ENCODE measurements around the gene TEKT2. TPM values are rescaled to one million over a fixed set of nuclear protein-coding genes. Genes with fewer than 3 reads are reported as not detected.

The TEKT2 gene
- total RNA-seq, 4 donors from 2014 or later, result 0.24 to 1.1 (median 0.44) TPM; not detected in 1

DNA sequence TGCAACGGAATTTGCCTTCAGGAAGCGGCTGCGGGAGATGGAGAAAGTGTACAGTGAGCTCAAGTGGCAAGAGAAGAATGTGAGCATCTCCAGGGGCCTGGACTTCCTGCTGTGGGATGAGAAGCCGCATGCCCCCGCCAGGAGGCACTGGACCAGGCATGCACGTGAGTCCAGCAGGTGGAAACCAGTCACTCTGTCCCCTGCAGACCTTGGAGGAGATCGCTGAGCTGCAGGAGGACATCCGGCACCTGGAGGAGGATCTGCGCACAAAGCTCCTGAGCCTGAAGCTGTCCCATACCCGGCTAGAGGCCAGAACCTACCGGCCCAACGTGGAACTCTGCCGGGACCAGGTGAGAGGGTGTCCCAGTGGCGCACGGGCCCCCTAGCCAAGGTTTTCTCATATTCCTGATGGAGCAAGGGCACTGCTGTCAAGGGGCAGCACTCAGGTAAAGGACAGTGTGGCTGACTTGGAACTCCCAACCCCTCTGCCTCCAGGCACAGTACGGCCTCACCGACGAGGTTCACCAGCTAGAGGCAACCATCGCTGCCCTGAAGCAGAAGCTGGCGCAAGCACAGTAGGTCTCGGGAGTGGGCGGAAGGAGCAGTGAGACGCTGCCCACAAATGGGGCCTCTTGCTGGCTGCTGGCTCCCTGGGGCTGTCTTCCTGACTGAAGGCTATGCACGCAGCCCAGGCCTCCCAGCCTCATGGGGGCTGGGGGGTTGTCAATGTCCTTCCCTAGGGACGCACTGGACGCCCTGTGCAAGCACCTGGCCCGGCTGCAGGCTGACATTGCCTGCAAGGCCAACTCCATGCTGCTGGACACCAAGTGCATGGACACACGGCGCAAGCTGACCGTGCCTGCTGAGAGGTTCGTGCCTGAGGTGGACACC is 3.6 kb downstream of the TEKT2 start:
- TF ChIP-seq, protein P1, sequence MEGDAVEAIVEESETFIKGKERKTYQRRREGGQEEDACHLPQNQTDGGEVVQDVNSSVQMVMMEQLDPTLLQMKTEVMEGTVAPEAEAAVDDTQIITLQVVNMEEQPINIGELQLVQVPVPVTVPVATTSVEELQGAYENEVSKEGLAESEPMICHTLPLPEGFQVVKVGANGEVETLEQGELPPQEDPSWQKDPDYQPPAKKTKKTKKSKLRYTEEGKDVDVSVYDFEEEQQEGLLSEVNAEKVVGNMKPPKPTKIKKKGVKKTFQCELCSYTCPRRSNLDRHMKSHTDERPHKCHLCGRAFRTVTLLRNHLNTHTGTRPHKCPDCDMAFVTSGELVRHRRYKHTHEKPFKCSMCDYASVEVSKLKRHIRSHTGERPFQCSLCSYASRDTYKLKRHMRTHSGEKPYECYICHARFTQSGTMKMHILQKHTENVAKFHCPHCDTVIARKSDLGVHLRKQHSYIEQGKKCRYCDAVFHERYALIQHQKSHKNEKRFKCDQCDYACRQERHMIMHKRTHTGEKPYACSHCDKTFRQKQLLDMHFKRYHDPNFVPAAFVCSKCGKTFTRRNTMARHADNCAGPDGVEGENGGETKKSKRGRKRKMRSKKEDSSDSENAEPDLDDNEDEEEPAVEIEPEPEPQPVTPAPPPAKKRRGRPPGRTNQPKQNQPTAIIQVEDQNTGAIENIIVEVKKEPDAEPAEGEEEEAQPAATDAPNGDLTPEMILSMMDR (IDR thresholded peaks at IDR 0.05), result no peak
- DNase-seq (ENCODE audit: low spot score) (no peak), ATAC-seq (ENCODE audit: low FRiP score) (no peak)

DNA sequence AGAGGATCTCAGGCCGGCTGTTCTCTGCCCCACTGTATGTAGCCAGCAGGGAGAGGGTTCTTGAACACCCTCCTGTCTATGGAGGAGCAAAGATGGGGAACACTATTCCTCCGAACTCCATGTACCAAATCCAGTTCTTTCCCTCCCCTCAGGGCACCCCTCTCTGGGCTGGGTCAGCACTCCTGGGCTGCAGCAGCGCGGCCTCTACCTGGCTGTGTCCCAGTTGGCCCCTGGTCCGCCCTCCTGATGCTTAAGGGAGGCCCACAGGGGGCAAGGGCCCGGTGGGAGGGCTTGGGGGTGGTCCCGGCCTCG is 4.3 kb downstream of the TEKT2 start:
- ATAC-seq (ENCODE audit: low FRiP score), result no peak
- TF ChIP-seq, protein P1 (IDR thresholded peaks at IDR 0.05), result no peak
- no peak for DNase-seq (ENCODE audit: low spot score)

DNA sequence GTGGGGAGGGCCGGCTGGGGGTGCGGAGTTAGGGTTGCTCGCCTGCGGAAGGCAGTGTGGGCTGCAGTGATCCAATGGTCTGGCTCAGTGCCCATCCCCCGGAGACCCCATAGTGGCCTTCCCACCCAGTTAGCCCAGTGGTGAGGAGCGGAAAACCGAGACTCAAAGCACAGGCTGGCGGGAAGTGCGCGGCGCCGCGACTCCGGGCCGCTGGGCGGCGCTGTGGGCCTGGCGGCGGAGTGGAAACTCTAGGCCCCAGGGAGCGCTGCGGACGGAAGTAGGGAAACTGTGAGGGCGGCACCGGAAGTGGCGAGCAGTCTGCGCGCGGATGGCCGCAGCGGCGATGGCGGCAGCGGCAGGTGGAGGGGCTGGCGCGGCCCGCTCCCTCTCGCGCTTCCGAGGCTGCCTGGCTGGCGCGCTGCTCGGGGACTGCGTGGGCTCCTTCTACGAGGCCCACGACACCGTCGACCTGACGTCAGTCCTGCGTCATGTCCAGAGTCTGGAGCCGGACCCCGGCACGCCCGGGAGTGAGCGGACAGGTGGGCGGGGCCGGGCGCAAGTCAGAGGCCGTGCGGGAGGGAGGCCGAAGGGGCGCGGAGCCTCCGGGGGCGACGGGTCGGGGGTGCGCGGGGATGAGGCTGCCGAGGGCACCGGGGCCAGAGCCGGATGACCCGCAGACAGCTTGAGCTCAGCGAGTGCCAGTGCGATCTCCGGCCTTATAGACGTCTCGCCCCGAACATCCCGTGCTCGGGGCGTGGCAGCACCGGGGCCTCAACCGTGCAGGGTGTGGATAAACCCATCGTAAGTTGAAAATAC is 4.9 kb downstream of the TEKT2 start, which contains the start of gene ADPRS:
Gene ADPRS, plus strand, starts transcription at position 316 of the 816 bp plus-strand sequence. Its CDS starts 13 bp downstream, at position 329.
- ATAC-seq (ENCODE audit: low FRiP score) (peak; percentile 89), DNase-seq (ENCODE audit: low spot score) (peak; percentile 50)
- TF ChIP-seq, protein P1 (IDR thresholded peaks at IDR 0.05), result peak in 2 of 3 donors; percentile 96 to 97

DNA sequence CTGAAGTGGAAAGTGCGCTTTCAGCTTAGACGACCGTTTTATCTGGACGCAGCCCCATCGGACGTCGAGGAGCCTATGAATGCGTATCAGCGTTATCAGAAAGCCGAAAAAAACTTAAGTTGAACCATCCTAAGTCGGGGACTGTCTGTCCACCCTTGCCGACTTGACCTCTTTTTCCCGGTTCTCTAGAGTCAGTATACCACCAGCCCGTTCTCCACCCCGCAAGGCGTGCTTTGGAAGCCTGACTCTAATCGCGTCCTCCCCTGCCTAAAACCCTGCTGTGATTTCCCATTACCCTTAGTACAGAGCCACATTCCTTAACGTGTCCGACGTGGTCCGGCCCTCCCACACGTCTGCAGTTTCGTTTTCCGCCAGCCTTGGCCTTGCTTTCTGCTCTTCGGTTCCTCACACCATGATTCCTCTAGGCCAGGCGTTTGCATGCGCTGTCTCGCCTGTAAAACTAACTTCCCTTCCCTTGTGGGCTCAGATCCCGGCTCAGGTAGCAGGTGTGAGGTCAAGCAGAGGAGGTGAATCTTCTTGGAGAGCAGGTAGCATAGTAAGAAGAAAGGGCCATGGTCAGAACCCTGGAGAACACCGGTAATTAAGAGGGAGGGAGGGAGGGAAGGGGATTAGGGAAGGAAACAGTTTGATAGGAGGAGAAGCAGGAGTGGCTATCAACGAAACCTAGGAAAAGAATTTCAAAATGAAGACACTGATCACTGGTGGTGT is 5.7 kb downstream of the TEKT2 start:
- ATAC-seq (ENCODE audit: low FRiP score) (peak; percentile 22), DNase-seq (ENCODE audit: low spot score) (no peak)
- TF ChIP-seq, protein P1 (IDR thresholded peaks at IDR 0.05), result no peak

DNA sequence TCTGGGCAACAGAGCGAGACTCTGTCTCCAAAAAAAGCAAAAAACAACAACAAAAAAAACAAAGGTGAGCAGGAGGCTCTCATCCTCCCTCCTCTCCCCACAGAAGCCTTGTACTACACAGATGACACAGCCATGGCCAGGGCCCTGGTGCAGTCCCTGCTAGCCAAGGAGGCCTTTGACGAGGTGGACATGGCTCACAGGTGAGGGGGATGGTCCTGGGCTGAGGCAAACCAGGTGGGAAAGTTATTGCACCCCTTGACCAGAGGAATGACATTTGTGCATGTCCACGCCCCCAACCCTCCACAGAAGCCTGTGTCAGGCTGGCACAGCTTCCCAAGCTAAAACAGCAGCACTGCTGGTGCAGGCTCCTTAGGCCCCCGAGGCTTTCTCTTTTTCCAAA is 7.2 kb downstream of the TEKT2 start:
- DNase-seq (ENCODE audit: low spot score) (no peak), ATAC-seq (ENCODE audit: low FRiP score) (no peak)
- TF ChIP-seq, protein P1 (IDR thresholded peaks at IDR 0.05), result no peak

DNA sequence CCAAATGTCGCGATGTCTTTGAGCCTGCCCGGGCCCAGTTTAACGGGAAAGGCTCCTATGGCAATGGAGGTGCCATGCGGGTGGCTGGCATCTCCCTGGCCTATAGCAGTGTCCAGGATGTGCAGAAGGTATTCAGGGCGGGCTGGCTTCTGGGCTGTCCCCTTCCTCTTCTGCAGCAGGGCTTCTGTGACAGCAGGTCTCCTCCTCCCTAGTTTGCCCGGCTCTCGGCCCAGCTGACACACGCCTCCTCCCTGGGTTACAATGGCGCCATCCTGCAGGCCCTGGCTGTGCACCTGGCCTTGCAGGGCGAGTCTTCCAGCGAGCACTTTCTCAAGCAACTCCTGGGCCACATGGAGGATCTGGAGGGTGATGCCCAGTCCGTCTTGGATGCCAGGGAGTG is 7.8 kb downstream of the TEKT2 start:
- ATAC-seq (ENCODE audit: low FRiP score) (no peak), DNase-seq (ENCODE audit: low spot score) (no peak)
- TF ChIP-seq, protein P1 (IDR thresholded peaks at IDR 0.05), result no peak
